Activated CD4-positive, alpha-beta T cell treated with anti-CD3 and anti-CD28 coated beads for 4 hours (primary cell): Measurements from ENCODE around the gene FSIP1.

Experiments used
- DNase-seq, 2 donors: peaks; one replicate each; pipeline ENCODE4 v3.0.0-alpha.2; 2020

The FSIP1 gene

DNA sequence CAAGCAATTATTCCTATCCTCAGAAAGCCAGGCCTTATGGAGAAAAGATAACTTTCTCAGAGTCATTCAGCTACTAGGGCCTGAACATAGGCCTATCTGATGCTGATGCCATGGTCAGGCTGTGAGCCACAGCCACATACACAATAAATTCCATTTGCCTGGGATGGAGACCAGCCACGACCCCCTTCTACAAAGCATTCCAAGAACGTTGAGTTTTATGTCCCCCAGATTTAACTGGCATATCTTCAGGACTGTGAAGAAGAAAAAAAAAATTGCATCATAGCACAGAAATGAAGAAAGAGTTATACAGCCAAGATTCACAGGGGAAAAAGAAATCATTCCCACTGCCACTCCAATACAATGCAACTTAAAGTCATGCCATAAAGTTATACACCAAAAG, 101.8 kb downstream of the FSIP1 start:
- DNase-seq = no peak

DNA sequence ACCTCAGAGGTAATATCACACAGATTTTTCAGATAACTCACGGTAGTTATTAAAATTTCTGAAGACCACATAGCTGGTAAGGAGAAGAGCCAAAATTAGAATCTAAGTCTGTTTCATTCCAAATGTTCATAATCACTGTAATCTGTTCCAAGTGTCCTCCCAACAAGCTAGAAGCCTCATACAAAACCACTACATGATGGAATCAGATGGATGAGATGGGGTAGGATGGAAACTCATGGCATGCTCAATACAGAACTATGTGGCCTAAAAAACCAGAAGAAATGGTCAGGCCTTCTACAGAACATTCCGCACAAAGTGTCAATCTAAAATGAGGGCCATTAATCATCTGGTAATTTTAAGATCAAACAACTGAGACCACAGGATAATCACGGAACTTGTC, 110.0 kb downstream of the FSIP1 start:
- no peak for DNase-seq

DNA sequence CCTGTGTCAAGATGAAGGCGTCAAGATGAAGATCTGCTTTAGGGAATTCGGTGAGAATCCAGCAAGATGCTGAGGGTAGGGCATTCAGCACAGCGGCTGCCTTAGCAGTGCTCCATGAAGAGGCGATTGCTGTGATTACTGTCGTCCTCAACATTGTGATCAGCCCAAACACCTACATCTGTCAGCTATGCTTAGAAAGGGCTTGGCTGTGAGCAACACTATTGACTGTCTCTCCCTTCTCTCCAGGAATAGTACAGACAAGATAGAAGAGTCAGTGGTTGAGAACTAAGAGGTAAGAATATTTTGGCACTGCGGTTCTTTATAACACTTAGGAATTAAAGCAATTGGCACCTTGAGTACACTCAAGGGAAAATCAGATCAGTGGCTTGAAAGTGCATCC, 110.5 kb downstream of the FSIP1 start:
- DNase-seq = no peak

DNA sequence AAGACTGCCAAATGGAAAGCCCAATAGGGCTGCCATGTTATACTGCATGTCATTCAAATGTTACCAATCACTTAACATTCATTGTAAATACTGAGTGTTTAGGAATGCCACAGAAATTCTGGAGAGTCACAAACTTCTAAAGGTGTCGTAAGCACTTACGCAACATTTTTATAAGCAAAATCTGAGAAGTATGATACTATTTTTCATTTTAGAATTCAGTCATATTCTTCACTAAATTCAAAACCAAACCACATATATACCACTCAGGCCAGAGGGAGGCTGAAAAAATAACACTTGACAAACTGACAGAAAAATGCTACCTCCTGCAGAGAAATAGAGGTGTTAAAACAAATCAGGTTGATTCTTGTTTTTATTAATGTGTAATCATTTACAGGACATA, 112.0 kb downstream of the FSIP1 start:
- DNase-seq = no peak

DNA sequence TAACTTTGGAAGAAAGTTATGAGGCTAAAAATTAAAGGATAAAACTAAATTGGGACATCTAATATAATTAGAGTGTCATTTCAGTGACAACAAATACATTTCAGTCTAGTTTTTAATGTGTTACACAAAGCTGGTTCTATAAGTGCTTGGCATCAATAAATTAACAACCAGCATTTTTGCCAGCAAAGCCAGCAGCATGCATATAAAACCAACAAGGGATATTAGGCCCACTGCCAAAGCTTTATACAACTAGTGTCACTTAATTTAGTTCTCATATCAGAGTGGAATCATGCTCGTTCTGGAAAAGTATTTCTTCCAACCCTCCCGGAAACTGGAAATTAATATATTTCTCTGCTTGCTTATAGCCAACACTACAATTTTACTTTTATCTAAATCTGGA, 113.0 kb downstream of the FSIP1 start:
- DNase-seq = no peak

DNA sequence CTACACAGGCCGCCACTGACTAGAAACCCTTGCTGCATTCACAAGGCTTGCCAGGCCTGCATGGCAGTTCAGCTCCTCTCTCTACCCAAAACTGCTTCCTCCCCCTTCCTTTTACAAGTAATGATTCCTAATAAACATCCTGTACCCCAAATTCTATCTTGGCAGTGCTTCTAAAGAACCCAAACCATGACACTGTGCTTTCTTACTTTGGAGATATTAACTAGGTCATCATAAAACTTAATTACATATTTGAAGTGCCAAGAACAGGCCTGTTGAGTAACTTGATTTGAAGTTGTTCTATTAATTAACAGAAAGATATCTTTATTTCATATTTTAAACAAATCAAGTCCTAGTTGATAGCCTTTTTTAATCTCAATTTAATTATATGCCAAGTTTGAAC, 113.4 kb downstream of the FSIP1 start:
- DNase-seq = no peak

DNA sequence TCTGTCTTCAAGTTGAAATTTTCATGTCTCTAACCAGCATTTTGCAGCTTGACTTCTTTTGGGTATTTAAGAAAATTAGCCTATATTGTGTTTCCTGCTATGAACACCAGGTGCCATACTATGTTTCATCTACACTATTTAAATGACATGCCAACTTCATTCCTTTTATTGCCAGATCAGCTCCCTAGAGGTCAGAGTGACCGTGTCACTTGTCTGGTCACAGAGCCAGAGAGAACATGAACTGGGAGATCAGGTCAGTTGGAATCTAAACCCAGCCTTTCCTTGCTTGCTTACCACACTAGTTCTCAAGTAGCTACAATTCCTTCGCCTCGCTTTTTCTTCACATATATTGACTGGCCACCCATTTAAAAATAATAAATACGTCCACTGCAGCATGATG, 114.2 kb downstream of the FSIP1 start:
- no peak for DNase-seq

DNA sequence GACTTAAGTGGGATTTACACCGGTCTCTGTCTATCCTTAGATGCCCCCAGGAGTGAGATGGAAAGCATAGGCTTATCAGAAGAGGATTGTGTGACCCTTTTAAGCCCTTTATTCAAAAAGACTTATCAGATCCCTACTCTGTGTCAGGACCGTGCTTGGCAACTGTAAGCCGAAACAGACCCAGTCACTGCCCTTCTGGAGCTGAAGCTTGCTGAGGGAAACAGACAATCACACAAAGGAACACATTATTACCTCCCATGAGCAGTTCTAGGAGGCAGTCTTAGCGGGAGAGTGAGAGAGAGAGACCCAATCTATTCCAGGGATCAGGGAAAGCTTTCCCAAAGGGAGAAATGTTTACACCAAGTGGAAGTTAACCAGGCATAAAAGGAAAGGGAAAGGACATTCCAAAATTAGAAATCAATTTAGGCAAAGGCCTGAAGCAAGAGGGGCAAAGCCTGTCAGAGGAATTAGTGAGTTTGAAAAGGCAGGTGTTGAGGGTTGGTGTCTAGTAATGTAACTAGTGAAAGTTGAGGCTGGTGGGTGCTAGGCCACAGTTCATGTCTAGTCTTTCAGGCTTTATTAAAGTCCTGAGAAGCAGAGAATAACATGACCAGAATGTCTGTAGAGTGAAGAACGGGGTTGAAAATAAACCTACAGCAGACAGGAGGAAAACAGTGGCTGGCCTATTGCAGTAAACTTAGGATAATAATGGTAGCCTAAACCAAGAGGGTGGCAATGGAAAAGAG, 115.1 kb downstream of the FSIP1 start:
- no peak for DNase-seq

DNA sequence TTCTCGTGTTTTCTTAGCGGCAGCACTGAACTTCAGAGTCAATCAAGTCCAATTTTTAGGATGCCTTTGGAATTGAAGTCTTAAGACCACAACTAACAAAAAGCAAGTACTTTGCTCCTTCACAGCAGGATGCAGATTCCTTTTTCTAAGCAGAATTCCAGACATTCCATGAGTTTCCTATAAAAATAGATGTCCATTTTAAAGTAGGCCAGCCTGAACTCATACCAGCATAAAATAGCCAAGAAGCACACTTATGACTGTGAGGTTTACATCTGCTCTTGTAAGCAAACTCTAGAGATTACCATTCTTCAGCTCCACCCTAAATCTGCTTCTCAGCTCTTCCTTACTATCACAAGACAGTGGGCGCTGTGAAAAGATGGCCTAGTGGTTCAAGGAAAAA, 116.0 kb downstream of the FSIP1 start:
- no peak for DNase-seq

DNA sequence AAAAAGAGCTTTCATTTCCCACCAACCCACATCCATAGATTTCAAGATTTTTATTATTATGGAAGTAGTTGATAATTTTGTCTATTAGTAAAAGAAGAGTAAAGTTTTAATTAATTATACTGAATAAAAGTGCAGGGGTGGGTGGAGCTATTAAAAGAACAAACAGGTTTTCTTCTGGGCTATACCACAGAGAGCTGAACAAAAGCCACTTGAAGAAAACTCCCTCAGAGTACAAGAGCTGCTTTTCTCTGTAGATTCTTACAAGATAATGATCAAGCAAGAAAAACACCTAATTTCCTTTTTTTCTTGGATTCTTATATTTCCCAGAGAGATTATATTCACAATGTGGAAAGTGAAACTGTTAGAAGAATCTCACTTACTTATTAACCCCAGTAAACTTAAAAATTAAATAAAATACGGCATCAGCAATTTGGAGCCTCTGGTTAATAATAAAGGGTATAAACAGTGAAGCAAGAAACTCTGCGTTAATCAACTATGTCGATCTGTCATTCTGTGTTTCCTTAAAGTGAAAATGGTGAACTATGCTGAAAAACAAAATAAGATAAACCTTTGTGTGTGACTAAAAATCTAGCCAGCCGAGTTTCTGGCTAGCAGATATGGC, 116.9 kb downstream of the FSIP1 start:
- no peak for DNase-seq

DNA sequence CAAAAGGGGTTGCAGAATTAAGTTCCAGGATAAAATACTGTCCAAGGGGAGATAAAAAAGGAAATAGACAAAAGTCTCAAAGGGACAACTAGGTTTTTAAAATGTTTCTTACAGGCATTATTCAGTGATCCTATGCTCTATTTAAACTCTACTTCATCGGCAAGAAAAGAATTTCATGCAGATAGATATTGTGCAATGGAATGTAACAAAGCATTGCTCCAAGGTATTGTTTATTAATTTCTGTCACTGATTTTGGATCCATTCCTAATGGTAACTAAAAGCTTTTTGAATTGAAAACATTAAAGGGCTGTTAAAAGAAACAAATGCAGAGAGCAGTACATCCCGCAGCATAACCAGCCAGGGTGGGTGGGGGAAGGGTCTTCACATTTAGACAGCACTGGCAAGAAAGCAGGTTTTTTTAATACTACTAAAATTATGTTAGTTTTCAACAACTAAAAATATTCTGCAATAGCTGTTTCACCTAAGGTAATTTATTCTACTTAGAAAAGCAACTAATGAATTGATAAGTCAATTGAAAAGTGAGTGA, 118.9 kb downstream of the FSIP1 start:
- no peak for DNase-seq

DNA sequence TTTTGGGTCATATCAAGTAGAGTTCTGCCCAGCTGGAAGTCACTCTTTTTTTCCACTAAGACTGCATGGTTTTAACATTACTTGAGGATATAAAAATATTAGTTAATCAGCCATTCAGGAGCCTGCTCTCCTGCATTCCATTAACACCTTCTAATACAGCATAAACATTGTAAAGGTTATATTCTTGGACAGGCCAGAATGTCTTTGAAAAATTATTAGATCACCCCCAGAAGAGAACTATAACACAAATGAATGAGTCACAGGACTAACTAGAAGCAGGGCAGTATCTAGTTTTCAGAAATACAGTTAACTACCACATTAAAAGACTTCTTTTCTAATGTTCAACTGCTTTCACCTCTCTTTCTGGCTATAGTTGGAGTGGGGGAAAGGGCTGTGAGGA, 120.9 kb downstream of the FSIP1 start:
- no peak for DNase-seq

DNA sequence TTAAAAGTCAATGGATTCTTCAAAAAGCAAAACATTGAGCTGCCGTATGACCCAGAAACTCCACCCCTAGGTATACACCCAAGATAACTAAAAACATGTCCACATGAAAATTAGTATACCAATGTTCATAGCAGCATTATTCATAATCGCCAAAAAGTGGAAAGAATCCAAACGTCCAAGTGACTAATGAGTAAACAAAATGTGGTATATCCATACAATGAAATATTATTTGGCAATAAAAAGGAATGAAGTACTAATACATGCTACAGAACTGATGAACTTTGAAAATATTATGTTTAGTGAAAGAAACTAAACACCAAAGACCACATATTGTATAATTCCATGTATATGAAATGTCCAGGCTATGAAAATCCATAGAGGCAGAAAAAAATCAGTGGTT, 123.9 kb downstream of the FSIP1 start:
- no peak for DNase-seq

DNA sequence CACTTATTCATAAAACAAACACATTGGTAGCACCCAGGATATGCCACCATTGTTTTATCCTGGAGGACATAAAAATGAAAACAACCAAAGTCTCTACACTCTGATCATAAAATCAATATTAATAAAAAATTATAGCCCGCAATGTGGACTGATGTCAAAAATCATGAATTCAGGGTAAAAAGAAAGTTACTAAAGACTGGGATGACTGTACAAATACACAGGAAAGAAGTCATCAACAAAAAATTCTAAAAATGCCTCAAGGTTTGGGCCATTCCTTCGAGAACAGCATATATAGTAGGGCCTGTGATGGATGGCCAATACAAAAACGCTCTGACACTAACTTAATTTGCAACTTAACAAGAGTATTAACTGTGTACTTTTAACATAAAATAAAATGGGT, 125.0 kb downstream of the FSIP1 start:
- DNase-seq = no peak

DNA sequence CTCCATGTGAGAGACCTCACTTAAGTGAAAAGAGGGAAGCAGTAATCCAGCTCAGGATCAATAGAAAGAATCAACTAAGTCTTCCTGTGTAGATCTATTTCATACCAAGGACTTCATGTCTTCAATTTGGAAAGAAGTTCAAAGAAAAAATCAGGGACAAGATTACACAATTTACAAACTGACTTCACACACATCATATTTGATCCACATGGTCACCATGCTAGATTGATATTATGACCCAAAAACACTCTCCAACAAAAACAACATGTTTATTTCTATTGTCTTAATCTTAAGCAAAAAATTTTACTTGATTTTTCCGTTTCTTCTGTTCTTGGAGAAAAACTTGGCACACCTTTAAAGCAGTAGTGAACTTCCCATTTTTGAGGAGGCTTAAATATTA, 125.5 kb downstream of the FSIP1 start:
- DNase-seq = no peak

DNA sequence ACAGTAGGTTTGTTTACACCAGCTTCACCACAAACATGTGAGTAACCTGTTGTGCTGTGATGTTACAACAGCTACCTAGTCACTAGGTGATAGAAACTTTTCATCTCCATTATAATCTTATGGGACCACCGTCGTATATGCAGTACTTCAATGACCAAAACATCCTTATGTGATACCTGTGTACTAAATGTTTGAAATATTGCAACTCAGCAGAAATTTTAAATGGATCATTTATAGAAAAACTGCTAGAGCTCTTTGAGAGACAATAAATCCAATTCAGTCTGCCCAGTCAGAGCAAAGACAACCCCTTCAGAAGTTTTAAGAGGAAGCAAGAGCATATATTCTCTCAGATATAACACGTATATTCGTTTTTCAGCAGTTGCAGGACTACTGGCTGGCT, 128.3 kb downstream of the FSIP1 start:
- no peak for DNase-seq

DNA sequence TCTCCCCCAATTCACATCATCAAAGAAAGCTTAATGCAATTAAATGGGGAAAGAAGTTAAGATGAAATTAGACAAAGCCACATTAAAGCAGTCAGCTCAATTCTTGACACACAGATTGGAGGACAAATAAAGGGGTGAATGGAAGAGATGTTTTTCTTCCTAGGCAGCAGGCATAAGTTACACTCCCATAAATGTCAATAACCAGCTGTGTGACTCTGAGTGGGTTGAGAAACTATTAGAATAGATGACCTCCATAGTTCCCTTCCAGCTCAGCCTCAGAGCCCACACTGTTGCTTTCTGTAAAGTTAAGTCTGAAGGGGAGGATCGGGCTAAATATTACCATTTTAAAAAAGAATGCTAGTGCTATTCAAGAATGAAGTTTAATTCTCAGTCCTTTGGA, 130.8 kb downstream of the FSIP1 start:
- no peak for DNase-seq

DNA sequence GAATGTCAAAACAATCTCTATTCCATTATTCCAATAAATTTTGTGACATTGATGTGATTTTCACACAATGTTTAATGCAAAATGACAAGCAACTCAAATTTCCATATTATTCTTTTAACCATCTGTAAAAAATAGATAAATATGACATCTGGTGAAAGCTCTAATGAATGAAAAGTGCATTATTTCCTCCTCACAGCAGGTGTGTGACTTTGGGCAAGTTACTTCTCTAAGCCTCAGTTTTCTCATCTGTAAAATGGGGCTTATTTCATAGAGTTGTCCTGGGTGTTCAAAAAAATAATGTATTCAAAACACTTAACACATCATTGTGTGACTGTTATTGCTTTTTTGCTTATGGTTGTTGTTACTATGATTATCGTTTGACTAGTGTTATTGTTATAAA, 131.3 kb downstream of the FSIP1 start:
- no peak for DNase-seq

DNA sequence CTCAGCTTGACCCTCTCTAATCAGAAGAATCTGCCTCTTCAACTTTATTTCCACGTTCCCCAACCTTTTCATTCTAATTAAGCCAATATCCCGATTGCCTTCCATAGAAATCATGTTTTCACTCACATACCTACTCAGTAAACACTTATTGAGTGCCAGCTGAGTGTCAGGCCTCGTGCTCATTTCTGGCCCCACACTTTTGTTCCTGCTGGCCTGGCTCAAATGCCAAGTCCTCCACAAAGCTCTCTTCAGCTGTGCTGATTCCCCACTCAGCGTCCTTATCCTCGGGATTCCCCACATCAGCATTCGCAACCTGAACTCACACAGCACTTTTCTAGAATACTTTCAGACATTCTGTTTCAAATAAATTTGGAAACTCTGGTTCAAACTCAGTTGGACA, 132.9 kb downstream of the FSIP1 start:
- DNase-seq = no peak

DNA sequence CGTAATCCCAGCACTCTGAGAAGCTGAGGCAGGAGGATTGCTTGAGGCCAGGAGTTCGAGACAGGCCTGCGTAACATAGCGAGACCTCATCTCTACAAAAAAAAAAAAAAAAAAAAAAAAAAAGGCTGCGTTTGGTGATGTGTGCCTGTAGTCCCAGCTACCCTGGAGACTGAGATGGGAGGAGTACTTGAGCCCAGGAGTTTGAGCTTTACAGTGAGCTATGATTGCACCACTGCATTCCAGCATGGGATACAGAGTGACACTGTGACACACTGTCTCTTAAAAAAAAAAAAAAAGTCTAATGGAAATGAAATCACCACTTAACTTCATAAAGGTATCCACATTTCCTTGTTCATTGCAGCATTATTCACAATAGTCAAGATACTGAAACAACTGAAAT, 136.2 kb downstream of the FSIP1 start:
- no peak for DNase-seq

DNA sequence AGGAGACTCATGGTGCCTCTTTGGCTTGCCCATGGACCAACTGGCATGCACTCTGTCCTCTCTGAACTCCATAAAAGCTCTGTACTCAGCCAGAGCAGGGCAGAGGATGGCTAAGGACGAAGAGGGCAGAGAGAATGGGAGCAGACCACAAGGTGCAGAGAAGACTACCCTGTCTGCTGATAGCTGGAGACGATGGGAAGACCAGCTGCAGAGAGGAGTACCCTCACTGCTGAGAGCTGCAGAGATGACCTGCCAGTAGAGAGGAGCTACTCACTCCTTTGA, 136.7 kb downstream of the FSIP1 start:
- no peak for DNase-seq

DNA sequence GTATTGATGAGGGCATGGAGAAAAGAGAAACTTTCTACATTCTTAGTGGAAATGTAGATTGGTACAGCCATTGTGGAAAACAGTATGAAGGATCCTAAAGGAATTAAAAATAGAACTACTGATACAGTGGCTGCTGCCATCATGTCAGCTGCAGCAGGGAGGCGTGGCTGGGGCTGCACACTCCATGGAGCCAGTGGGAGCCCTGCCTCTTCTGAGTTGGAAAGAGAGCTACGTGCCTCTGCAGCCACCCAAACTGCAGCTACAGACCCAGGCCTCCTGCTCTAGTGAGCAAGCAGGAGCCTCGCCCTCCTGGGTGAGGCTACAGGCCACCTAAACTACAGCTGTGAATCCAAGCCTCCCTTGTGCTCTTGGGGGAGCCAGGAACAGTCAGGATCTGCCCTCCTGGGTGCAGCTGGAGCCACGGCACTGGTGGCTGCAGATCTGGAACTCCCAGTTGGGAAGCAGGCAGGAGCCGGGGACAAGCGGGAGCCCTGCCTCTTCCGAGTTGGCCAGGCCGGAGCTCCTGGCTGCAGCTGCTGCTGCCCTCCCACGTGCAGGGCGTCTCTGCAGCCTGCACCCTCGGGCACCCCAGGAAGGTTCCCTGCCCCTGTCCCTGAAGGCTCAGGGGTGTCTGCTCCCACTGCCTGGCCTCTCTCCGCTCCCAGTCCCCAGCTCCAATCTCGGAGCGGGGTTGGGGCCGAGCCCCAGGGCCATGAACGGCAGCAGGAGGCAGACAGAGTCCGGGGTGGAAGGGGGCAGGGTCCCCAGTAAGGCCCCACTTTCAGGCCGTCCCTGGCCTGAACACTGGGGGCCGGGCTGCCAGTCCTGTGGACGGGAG, 137.3 kb downstream of the FSIP1 start:
- no peak for DNase-seq

DNA sequence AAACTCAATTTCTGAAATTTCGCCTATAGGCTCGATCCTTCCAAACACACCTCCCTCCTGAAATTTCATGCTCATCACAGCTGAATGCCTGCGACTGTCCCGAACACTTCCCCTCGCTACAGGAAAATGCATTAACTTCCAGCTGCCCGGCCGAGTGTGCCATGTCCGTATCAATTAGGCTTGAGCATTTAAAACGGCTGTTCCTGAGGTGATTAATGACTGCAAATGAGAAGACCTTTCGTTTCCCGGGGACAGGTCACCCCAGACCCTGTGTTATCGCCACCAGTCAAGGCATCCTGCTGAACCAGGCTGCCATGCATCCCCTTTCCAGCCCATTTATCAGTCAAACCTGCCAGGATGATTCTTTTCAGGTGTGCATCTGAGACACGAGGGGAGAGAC, 138.5 kb downstream of the FSIP1 start:
- no peak for DNase-seq

DNA sequence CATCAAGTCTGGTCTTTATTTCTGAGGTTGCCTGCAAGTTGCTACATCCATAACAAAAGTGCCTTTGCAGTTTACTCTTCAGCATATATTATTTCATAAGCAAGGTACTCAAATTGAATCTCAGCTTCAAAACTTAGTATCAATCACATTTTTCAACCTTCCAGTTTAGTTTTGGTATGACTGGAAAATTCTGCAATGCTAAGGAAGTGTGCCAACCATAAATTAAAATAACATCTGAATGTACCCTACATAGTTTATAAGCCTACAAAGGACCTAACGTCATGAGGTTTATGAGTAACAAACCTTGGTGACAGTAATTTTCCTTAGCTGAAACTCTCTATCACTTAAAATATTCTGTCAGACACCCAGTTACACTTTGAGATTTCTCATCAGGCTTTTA, 138.9 kb downstream of the FSIP1 start:
- DNase-seq = no peak
